Gastroesophageal sphincter (tissue), 3 donors: ENCODE data around the gene SUGCT.

ENCODE experiments used
- CTCF ChIP-seq, 4 experiments: fragments of 200-600 bp in 2 of 4; fragments of 450-650 bp in 2 of 4; sonication (generic) in 1 of 4; IDR thresholded peaks; one replicate each; pipeline ENCODE4 v1.5.1; 2017 to 2019; ENCODE audit warnings: antibody characterized with exemption in 4 of 4, mild to moderate bottlenecking in 2 of 4, moderate library complexity in 2 of 4
- EP300 ChIP-seq: sonication (generic); formaldehyde crosslinking; IDR thresholded peaks from one replicate; pipeline ENCODE4 v1.6.1; 2017; ENCODE audit warnings: antibody characterized with exemption, mild to moderate bottlenecking
- POLR2AphosphoS5 ChIP-seq: sonication (generic); formaldehyde crosslinking; IDR thresholded peaks from one replicate; pipeline ENCODE4 v1.6.1; 2017; ENCODE audit warnings: antibody characterized with exemption

DNA sequence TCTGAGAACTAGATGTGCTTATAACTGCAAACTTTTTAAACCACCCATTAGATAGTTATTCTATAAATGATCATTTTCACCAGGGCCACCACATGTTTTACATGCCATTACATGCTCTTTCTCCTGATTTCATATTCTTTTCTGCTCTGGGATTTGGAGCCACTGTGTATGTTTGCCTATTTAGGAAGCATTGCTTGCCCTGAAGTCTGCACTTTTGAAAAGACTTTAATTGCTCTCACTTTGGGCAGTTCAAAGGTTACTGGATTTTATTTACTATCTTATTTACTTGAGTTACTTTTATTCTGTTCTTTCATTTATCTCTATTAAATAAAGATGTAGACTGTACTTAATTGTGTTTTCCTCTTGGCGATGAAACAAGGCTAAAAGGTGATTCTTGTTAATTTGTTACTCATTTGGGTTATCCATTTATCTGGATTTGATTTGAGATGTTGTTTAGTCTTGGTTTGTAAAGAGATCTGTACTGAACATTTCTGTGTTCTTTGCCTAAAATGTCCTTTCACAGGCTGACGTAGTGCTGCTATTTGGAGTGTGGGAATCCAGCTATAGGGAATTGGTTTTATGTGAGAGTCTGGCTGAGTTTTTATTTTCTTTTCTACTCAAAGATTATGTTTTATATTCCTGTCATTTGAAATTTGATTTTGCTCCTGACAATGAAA is 88.8 kb downstream of the SUGCT start:
- TF ChIP-seq CTCF (IDR thresholded peaks at IDR 0.05), result no peak
- no peak for TF ChIP-seq POLR2AphosphoS5
- TF ChIP-seq EP300, result no peak
